Mesenchymal stem cell (in vitro differentiated cells and primary cell): ENCODE data around the gene OSBPL2.

Experiments
- DNase-seq: peaks from one replicate; pipeline ENCODE4 v3.0.0-alpha.2; 2013
- H2AFZ ChIP-seq: one replicate; pipeline ENCODE4 v1.6.1; 2013; ENCODE audit warnings: low read depth, mild to moderate bottlenecking, control low read depth, inconsistent platforms, low read length, moderate library complexity
- H2AK5ac ChIP-seq: 2 replicates; pipeline ENCODE4 v1.6.1; 2013; ENCODE audit warnings: low read length, moderate library complexity, mild to moderate bottlenecking, inconsistent platforms; ENCODE audit not compliant: severe bottlenecking
- H2BK120ac ChIP-seq: one replicate; pipeline ENCODE4 v1.6.1; 2013; ENCODE audit warnings: low read depth, mild to moderate bottlenecking, inconsistent platforms, low read length, moderate library complexity
- H2BK12ac ChIP-seq, 2 experiments: one replicate each; pipeline ENCODE4 v1.6.1; 2013; ENCODE audit warnings: inconsistent platforms in 2 of 2, low read length in 2 of 2, mild to moderate bottlenecking in 2 of 2, moderate library complexity in 2 of 2, control low read depth in 1 of 2
- H2BK15ac ChIP-seq: one replicate; pipeline ENCODE4 v1.6.1; 2013; ENCODE audit warnings: mild to moderate bottlenecking, low read depth, inconsistent platforms; ENCODE audit not compliant: poor library complexity, severe bottlenecking
- H2BK5ac ChIP-seq: 2 replicates; pipeline ENCODE4 v1.6.1; 2013; ENCODE audit warnings: low read depth, mild to moderate bottlenecking, low read length, control low read depth, inconsistent platforms; ENCODE audit not compliant: poor library complexity, severe bottlenecking
- H3K14ac ChIP-seq, 2 experiments: one replicate each; pipeline ENCODE4 v1.6.1; 2013; ENCODE audit warnings: inconsistent platforms in 2 of 2, low read length in 2 of 2, control low read depth in 1 of 2, mild to moderate bottlenecking in 1 of 2, moderate library complexity in 1 of 2
- H3K18ac ChIP-seq, 2 experiments: one replicate each; pipeline ENCODE4 v1.6.1; 2013; ENCODE audit warnings: inconsistent platforms in 2 of 2, low read length in 2 of 2, control low read depth in 1 of 2, low read depth in 1 of 2, mild to moderate bottlenecking in 1 of 2
- H3K23ac ChIP-seq, 2 experiments: one replicate each; pipeline ENCODE4 v1.6.1; 2013; ENCODE audit warnings: inconsistent platforms in 2 of 2, low read length in 2 of 2, mild to moderate bottlenecking in 2 of 2, moderate library complexity in 2 of 2, control low read depth in 1 of 2
- H3K27ac ChIP-seq: 2 replicates; pipeline ENCODE4 v1.5.1; 2013; ENCODE audit warnings: mild to moderate bottlenecking, moderate library complexity, low read length, control low read depth, inconsistent platforms; ENCODE audit not compliant: poor library complexity, severe bottlenecking
- H3K27me3 ChIP-seq, 2 experiments: 2 replicates each; pipeline versions ENCODE4 v1.6.1 to v1.7.0; 2013; ENCODE audit warnings: low read length in 2 of 2, mild to moderate bottlenecking in 2 of 2, moderate library complexity in 2 of 2, control low read depth in 1 of 2, inconsistent platforms in 1 of 2; ENCODE audit not compliant: control insufficient read depth in 1 of 2, insufficient read depth in 1 of 2
- H3K36me3 ChIP-seq, 2 experiments: 2 replicates each; pipeline versions ENCODE4 v1.6.1 to v1.7.0; 2013; ENCODE audit warnings: low read length in 2 of 2, control low read depth in 1 of 2, inconsistent platforms in 1 of 2, low read depth in 1 of 2, mild to moderate bottlenecking in 1 of 2; ENCODE audit not compliant: insufficient read depth in 2 of 2, control insufficient read depth in 1 of 2
- H3K4ac ChIP-seq, 2 experiments: one replicate each; pipeline ENCODE4 v1.6.1; 2013; ENCODE audit warnings: inconsistent platforms in 2 of 2, low read length in 2 of 2, mild to moderate bottlenecking in 2 of 2, moderate library complexity in 2 of 2, control low read depth in 1 of 2, low read depth in 1 of 2
- H3K4me1 ChIP-seq: 2 replicates; pipeline ENCODE4 v1.6.1; 2013; ENCODE audit warnings: low read depth, low read length, control low read depth; ENCODE audit not compliant: control insufficient read depth, insufficient read depth
- H3K4me2 ChIP-seq: 2 replicates; pipeline ENCODE4 v1.6.1; 2013; ENCODE audit warnings: low read length, mild to moderate bottlenecking, inconsistent platforms; ENCODE audit not compliant: poor library complexity, severe bottlenecking
- H3K4me3 ChIP-seq, 2 experiments: 2 replicates each; pipeline versions ENCODE4 v1.5.1 to v1.7.0; 2013; ENCODE audit warnings: low read length in 2 of 2, mild to moderate bottlenecking in 2 of 2, control low read depth in 1 of 2, low read depth in 1 of 2; ENCODE audit not compliant: insufficient read depth in 1 of 2
- H3K79me1 ChIP-seq: replicated peaks from 2 replicates; pipeline ENCODE4 v1.6.1; 2013; ENCODE audit warnings: mild to moderate bottlenecking, control low read depth, low read length, inconsistent platforms; ENCODE audit not compliant: poor library complexity, severe bottlenecking
- H3K9ac ChIP-seq: 2 replicates; pipeline ENCODE4 v1.7.0; 2013; ENCODE audit warnings: mild to moderate bottlenecking, low read length, moderate library complexity
- H3K9me3 ChIP-seq: 2 replicates; pipeline ENCODE4 v1.7.0; 2013; ENCODE audit warnings: mild to moderate bottlenecking, low read length; ENCODE audit not compliant: control insufficient read depth
- H4K8ac ChIP-seq: one replicate; pipeline ENCODE4 v1.6.1; 2013; ENCODE audit warnings: inconsistent platforms, mild to moderate bottlenecking, low read length, moderate library complexity
- H4K91ac ChIP-seq: one replicate; pipeline ENCODE4 v1.6.1; 2013; ENCODE audit warnings: mild to moderate bottlenecking, low read length, inconsistent platforms
- WGBS: methylation state at CpG from one replicate; pipeline ENCODE4 v1.1.7; 2013; ENCODE audit warnings: mixed read lengths; 5-methylcytosine and 5-hydroxymethylcytosine counted together

The OSBPL2 gene

DNA sequence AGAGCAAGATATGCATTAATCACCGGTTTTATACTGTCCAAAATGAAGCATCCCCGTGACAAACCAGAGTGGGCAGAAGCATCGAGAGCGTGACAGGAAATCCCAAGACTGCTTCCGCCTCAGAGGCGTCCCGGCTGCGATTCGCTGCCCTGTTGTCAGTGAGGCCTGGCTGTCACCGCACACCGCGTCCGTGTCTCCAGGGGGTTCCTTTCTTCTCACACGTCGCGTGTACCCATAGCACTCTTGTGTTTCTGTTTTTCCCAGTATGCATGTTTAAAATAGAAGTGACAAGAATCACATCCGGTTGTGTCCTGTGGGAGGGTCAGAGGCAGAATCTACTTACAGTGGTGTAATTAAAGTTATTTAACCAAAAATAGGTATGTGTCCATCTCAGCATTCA lies 56.2 kb downstream of the OSBPL2 start:
- Histone ChIP-seq H3K4me1 (no peaks in the 10 kb centered on the region), H3K9ac (no peak overlapping the region), H4K8ac (no peak overlapping the region), H2BK15ac (no peak overlapping the region), H3K4me3 (no peak overlapping the region), H2BK5ac (no peak overlapping the region), H3K23ac (no peak overlapping the region), H2BK12ac (no peak overlapping the region), H4K91ac (no peak overlapping the region), H3K4ac (no peak overlapping the region), H3K18ac (no peak overlapping the region), H3K79me1 (peaks cover 14% of the 10 kb centered on the region), H3K9me3 (no peaks in the 10 kb centered on the region), H3K14ac (no peak overlapping the region), H3K27ac (no peak overlapping the region), H3K27me3 (no peaks in the 10 kb centered on the region), H2AFZ (no peak overlapping the region), H2BK120ac (no peak overlapping the region), H2AK5ac (no peak overlapping the region), H3K36me3 (peaks cover 61 to 77% of the 10 kb centered on the region in 2 experiments), H3K4me2 (no peak overlapping the region)
- WGBS: 97% methylated on average over 16 of the region's 17 CpGs
- DNase-seq: no peak

GRCh38 chr20:62296724-62297448 lies 58.6 kb downstream of the OSBPL2 start:
- 94% methylated on average over 30 of the region's 30 CpGs for WGBS

DNA sequence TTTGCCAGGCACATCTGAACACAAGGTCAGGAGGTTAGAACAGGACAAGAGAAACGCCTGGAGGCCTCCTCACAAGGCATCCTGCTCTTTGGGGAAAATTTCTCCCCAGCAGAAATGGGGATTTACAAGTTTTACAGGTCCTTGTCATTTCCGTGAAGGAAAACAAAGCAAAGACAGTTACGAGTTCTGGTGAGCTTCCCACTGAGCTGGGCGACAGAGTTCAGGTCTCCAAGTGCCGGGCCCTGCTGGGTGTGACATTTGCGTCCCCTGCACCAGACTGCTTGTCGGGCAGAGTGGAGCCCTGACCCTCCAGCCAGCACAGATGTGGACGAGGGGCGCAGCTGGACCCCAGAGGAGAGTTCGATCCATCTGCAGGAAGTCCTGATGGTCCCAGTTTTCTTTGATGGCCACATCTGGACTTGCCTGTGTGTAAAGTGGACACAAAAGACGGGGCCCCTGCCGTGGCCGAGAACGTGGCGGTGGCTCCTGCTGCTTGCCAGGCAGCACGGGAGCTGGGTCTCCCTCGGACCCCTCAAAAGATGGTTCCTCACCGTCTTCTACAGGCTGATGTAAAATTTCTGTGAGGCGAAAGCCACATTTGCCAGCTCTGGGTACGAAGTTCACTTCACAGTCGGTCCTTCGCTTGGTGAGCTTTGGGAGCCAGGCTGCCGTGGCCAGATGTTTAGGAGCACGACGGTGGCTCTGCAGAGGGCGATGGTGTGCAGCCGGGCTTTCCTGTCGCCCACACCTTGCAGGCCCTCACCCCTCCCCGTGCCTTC lies 59.3 kb downstream of the OSBPL2 start:
- Histone ChIP-seq H4K8ac (no peak overlapping the region), H3K4ac (no peak overlapping the region), H3K27me3 (no peaks in the 10 kb centered on the region), H3K9ac (no peak overlapping the region), H3K9me3 (no peaks in the 10 kb centered on the region), H3K14ac (no peak overlapping the region), H2BK15ac (no peak overlapping the region), H3K27ac (no peak overlapping the region), H3K4me3 (no peak overlapping the region), H2AK5ac (no peak overlapping the region), H4K91ac (no peak overlapping the region), H2BK5ac (no peak overlapping the region), H3K18ac (no peak overlapping the region), H3K4me2 (no peak overlapping the region), H3K79me1 (peaks cover 17% of the 10 kb centered on the region), H2BK12ac (no peak overlapping the region), H3K36me3 (peaks cover 42 to 62% of the 10 kb centered on the region in 2 experiments), H3K23ac (no peak overlapping the region), H3K4me1 (peaks cover 3% of the 10 kb centered on the region), H2AFZ (no peak overlapping the region), H2BK120ac (no peak overlapping the region)
- DNase-seq: no peak
- WGBS: 89% methylated on average over 29 of the region's 29 CpGs

More at GRCh38 chr20:62296724-62297448, 58.6 kb downstream of the OSBPL2 start:
- Histone ChIP-seq H3K27me3 (no peaks in the 10 kb centered on the region), H2AFZ (no peak overlapping the region), H2AK5ac (no peak overlapping the region), H3K23ac (no peak overlapping the region), H3K4me3 (no peak overlapping the region), H3K79me1 (peaks cover 17% of the 10 kb centered on the region), H4K91ac (no peak overlapping the region), H3K14ac (no peak overlapping the region), H3K4me1 (peaks cover 3% of the 10 kb centered on the region), H3K9ac (no peak overlapping the region), H3K9me3 (no peaks in the 10 kb centered on the region), H2BK120ac (no peak overlapping the region), H3K18ac (no peak overlapping the region), H2BK12ac (no peak overlapping the region), H3K4ac (no peak overlapping the region), H2BK5ac (no peak overlapping the region), H3K27ac (no peak overlapping the region), H3K4me2 (no peak overlapping the region), H3K36me3 (peaks cover 47 to 68% of the 10 kb centered on the region in 2 experiments), H2BK15ac (no peak overlapping the region), H4K8ac (no peak overlapping the region)
- DNase-seq: no peak

DNA sequence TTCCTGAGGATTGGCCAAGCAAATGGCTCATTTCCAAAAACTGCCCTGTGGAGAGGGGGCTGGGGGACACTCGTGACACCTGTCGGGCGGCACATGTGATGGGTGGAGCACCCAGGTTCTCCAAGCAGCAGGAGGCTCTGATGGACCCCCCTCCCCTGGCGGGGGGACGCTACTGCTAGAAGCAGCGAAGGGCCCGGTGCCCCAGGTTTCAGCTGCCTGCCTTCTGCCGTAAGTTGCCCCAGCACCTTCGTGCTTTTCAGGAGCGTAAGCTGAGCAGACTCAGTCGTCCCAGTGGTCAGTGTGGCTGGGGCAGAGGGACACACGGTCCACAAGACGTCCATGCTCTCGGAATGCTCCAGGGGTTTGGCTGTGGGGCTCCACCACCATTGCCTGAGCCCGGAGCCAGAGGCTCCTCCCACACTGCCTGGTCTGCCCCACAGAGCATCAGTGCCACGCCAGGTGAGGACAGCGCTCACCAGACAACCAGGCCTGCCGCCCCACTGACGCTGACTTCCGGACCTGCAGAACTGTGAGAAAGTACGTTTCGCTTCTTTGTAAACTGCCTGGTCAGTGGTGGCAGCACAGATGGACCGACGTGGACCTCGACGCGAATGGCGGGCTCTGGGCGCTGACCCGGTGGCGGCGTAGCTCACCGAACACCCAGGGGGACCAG lies 60.4 kb downstream of the OSBPL2 start:
- Histone ChIP-seq H3K9me3 (no peaks in the 10 kb centered on the region), H4K8ac (no peak overlapping the region), H2AK5ac (no peak overlapping the region), H3K18ac (no peak overlapping the region), H3K36me3 (peaks cover 36 to 58% of the 10 kb centered on the region in 2 experiments), H3K23ac (no peak overlapping the region), H2BK15ac (no peak overlapping the region), H3K9ac (no peak overlapping the region), H3K14ac (no peak overlapping the region), H2BK12ac (no peak overlapping the region), H3K4ac (no peak overlapping the region), H3K79me1 (peaks cover 16% of the 10 kb centered on the region), H3K4me1 (peaks cover 5% of the 10 kb centered on the region), H3K4me3 (no peak overlapping the region), H3K27me3 (no peaks in the 10 kb centered on the region), H4K91ac (no peak overlapping the region), H2AFZ (no peak overlapping the region), H3K4me2 (no peak overlapping the region), H2BK5ac (no peak overlapping the region), H2BK120ac (no peak overlapping the region), H3K27ac (no peak overlapping the region)
- no peak for DNase-seq
- 98% methylated on average over 31 of the region's 33 CpGs for WGBS
